22Rv1 (cell line): ENCODE results near the gene RHOB.

Experiments used
- CTCF ChIP-seq: fragments of 450-650 bp; IDR thresholded peaks from 2 replicates; pipeline ENCODE4 v1.5.1; 2017; ENCODE audit warnings: mild to moderate bottlenecking
- ZFX ChIP-seq: fragments of 450-650 bp; IDR thresholded peaks from 2 replicates; pipeline ENCODE4 v1.6.1; 2017; ENCODE audit warnings: antibody characterized with exemption, borderline replicate concordance

- TF ChIP-seq CTCF (no peak), ZFX (no peak)
These were observed 43.0 kb upstream of the RHOB start for GRCh38 chr2:20403774-20404312.
